ENCODE results near the gene GLI3.

- TF ChIP-seq CTCF (conservative IDR thresholded peaks at IDR 0.05) (no peak), EZH2 (IDR thresholded peaks at IDR 0.05; ENCODE audit: low read depth) (no peak)
These were observed 143.6 kb downstream of the GLI3 start for GRCh38 chr7:42093349-42093905.
